Heart left ventricle (tissue), 13 donors: ENCODE data around the gene PAX5.

Source experiments
- CTCF ChIP-seq, 12 donors: fragments of 200-600 bp; sonication (generic) in 4 of 12; IDR thresholded peaks; one replicate each; pipeline versions ENCODE4 v1.5.0 to v1.8.0; 2018 to 2022; ENCODE audit warnings: antibody characterized with exemption in 12 of 12, mild to moderate bottlenecking in 5 of 12
- POLR2A ChIP-seq, 2 donors: fragments of 450-650 bp; IDR thresholded peaks; one replicate each; pipeline ENCODE4 v1.6.1; 2017; ENCODE audit warnings: antibody characterized with exemption in 2 of 2, mild to moderate bottlenecking in 2 of 2, moderate library complexity in 2 of 2
- donor health status: ischemic (EF 13 %, LVEDD 7.1; RV severe dilation, severe dysfunction).
- donor health status: DM: no; HTN: yes; CAD: no.
- donor health status: DM: no; HTN: no; CAD: no.
- donor health status: ischemic (EF 25% LVEDD 6.9; RV normal size, moderate dysfunction).
- donor health status: ischemic (EF 25% LVEDD 5.7; RV mildly dilated, moderate dysfunction).
- donor health status: ischemic (EF 35%, LVEDD 5.7; RV mildly dilated, moderate dysfunction).
- donor health status: nonischemic (EF 11% LVEDD 7.7; RV severe dilation, severe dysfunction).
- donor health status: DM: yes; HTN: yes; CAD: no.
- donor health status: PGD.
- donor health status: ischemic (EF 29% LVEDD 5.4; RV normal size, mild dysfunction).
- donor health status: nonischemic (EF 23%, LVEDD 6.1; RV moderate dilation, normal function).

- no peak for TF ChIP-seq CTCF (IDR thresholded peaks at IDR 0.05)
- TF ChIP-seq POLR2A (IDR thresholded peaks at IDR 0.05), result no peak
Measured at GRCh38 chr9:37038943-37039464, 4.9 kb upstream of the PAX5 start.
